Muscle of leg (tissue), 11 donors: Measurements from ENCODE around the gene PIK3R6. TPM values are rescaled to one million over a fixed set of nuclear protein-coding genes. Genes with fewer than 3 reads are reported as not detected.

ENCODE experiments used
- DNase-seq: peaks from one replicate; pipeline ENCODE4 v3.0.0; 2013
- H3K27ac ChIP-seq: one replicate; pipeline ENCODE4 v1.5.1; 2013; ENCODE audit warnings: mild to moderate bottlenecking, low read length, control low read depth
- H3K27me3 ChIP-seq: one replicate; pipeline ENCODE4 v1.6.1; 2013; ENCODE audit warnings: low read length; ENCODE audit not compliant: control insufficient read depth, insufficient read depth
- H3K36me3 ChIP-seq: one replicate; pipeline ENCODE4 v1.6.1; 2013; ENCODE audit warnings: low read length; ENCODE audit not compliant: control insufficient read depth, insufficient read depth
- H3K4me1 ChIP-seq: one replicate; pipeline ENCODE4 v1.6.1; 2013; ENCODE audit warnings: low read length; ENCODE audit not compliant: control insufficient read depth, insufficient read depth
- H3K4me3 ChIP-seq: one replicate; pipeline ENCODE4 v1.5.1; 2013; ENCODE audit warnings: low read length, control low read depth
- H3K9me3 ChIP-seq: replicated peaks from 2 replicates; pipeline ENCODE4 v1.6.1; 2013; ENCODE audit warnings: low read depth, low read length; ENCODE audit not compliant: control insufficient read depth
- WGBS: methylation state at CpG from one replicate; pipeline ENCODE4 v1.1.5; 2013; ENCODE audit warnings: missing lambda C conversion rate; ENCODE audit not compliant: insufficient coverage; 5-methylcytosine and 5-hydroxymethylcytosine counted together
- polyA plus RNA-seq, 8 donors: library from polyadenylated mRNA; unstranded; fragments of 120-200 nt; gene quantifications; one replicate each; pipeline versions ENCODE4 v1.2.1 to v1.2.3, GENCODE V29; 2013; ENCODE audit warnings: inconsistent platforms in 1 of 8, low replicate concordance in 1 of 8; ENCODE audit not compliant: insufficient read length in 8 of 8, insufficient read depth in 1 of 8
- total RNA-seq: library from RNA; stranded (reverse); fragments of 120-200 nt; gene quantifications from one replicate; pipeline ENCODE4 v1.2.4, GENCODE V29; 2013

Gene PIK3R6
- total and polyA plus RNA-seq, 9 donors, result 1.5 to 6.5 (median 4.9) TPM

GRCh38 chr17:8836821-8837562 lies 30.5 kb downstream of the PIK3R6 start:
- H3K27ac ChIP-seq, result no peak overlapping the region
- peaks cover 16% of the 10 kb centered on the region for H3K27me3 ChIP-seq
- no peaks in the 10 kb centered on the region for H3K36me3 ChIP-seq
- no peak for DNase-seq
- no peak overlapping the region for H3K4me3 ChIP-seq
- 70% methylated on average over 11 of the region's 15 CpGs for WGBS
- no peaks in the 10 kb centered on the region for H3K9me3 ChIP-seq
- no peaks in the 10 kb centered on the region for H3K4me1 ChIP-seq

- no peak overlapping the region for H3K27ac ChIP-seq
- no peaks in the 10 kb centered on the region for H3K4me1 ChIP-seq
- H3K36me3 ChIP-seq, result no peaks in the 10 kb centered on the region
- peaks cover 16% of the 10 kb centered on the region for H3K27me3 ChIP-seq
- DNase-seq, result no peak
- 93% methylated on average over 3 of the region's 6 CpGs for WGBS
- H3K9me3 ChIP-seq, result no peaks in the 10 kb centered on the region
- H3K4me3 ChIP-seq, result no peak overlapping the region
Measured at GRCh38 chr17:8835631-8836364, 31.7 kb downstream of the PIK3R6 start.

- Histone ChIP-seq H3K36me3 (no peaks in the 10 kb centered on the region), H3K4me1 (no peaks in the 10 kb centered on the region), H3K9me3 (no peaks in the 10 kb centered on the region), H3K27me3 (peaks cover 16% of the 10 kb centered on the region), H3K27ac (no peak overlapping the region), H3K4me3 (no peak overlapping the region)
- no peak for DNase-seq
- 85% methylated on average over 14 of the region's 14 CpGs for WGBS
Measured at GRCh38 chr17:8835106-8835505, 32.4 kb downstream of the PIK3R6 start.

DNA sequence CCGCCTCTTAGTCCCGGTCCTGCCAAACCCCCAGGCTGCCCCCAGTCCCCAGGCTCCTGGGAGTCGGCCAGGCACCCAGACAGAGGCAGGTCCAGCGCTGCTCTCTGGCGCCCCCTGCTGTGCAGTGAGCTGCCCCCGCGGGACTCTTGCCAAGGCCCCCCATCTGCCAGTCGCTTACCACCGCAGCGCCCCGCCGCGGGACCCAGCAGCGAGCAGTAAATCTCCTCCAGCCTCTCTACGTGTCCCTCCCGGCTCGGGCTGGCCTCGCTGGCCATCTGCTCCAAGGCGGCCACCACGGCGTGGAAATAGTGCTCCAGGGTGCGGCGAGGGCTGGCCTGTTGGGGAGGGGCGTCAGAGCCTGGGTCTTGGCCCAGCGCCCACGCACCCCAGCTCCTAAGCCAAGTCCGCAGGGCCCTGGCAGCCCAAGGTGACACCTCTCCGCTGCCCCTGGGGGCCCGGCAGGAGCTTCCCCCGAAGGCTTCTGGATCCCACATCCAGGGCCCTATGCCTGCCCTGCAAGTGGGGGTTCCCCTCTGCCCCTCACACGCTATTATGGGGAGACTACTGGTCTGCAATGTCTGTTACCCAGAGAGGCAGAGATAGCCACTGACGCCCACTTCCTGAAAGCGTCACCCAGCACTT lies 34.6 kb downstream of the PIK3R6 start:
- H3K27me3 ChIP-seq, result peaks cover 15% of the 10 kb centered on the region
- no peaks in the 10 kb centered on the region for H3K4me1 ChIP-seq
- WGBS, result 23% methylated on average over 26 of the region's 33 CpGs
- no peaks in the 10 kb centered on the region for H3K36me3 ChIP-seq
- H3K27ac ChIP-seq, result no peak overlapping the region
- H3K9me3 ChIP-seq, result no peaks in the 10 kb centered on the region
- DNase-seq, result no peak
- H3K4me3 ChIP-seq, result no peak overlapping the region

DNA sequence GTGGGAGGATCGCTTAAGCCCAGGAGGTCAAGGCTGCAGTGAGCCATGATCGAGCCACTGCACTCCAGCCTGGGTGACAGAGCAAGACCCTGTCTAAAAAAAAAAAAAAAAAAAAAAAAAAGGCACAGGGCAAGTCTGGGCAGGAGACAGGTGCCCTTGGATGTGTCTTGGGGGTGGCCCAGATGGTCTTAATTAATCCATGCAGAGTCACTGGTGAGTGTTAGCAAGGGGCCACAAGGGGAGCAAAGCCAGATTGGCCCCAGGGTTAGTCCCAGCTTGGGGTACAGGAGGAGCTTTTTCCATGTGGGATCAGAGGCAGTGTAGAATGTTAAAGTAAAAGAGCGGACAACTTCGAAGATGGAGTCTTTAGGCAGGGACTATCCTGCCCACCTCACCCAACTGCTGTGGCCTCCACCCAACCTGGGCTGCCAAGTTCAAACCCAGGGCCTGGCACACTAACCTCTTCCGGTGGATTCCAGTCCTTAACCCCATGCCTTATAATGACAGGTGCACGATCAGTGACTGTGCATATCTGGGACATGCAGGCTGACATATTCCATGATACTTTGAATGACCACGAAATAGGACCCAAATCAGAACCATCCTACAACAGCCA lies 36.1 kb downstream of the PIK3R6 start:
- Histone ChIP-seq H3K27me3 (peaks cover 11% of the 10 kb centered on the region), H3K36me3 (no peaks in the 10 kb centered on the region)

GRCh38 chr17:8830141-8830540 lies 37.3 kb downstream of the PIK3R6 start:
- DNase-seq, result no peak
- H3K27me3 ChIP-seq, result peaks cover 8% of the 10 kb centered on the region
- no peaks in the 10 kb centered on the region for H3K4me1 ChIP-seq
- no peak overlapping the region for H3K27ac ChIP-seq
- WGBS, result 68% methylated on average over 10 of the region's 10 CpGs
- no peaks in the 10 kb centered on the region for H3K36me3 ChIP-seq
- H3K9me3 ChIP-seq, result no peaks in the 10 kb centered on the region
- H3K4me3 ChIP-seq, result no peak overlapping the region

More for the DNA sequence above, 36.1 kb downstream of the PIK3R6 start:
- no peak overlapping the region for H3K27ac ChIP-seq
- no peaks in the 10 kb centered on the region for H3K4me1 ChIP-seq
- no peak for DNase-seq
- no peaks in the 10 kb centered on the region for H3K9me3 ChIP-seq
- no peak overlapping the region for H3K4me3 ChIP-seq
- WGBS, result 80% methylated on average over 4 of the region's 7 CpGs

DNA sequence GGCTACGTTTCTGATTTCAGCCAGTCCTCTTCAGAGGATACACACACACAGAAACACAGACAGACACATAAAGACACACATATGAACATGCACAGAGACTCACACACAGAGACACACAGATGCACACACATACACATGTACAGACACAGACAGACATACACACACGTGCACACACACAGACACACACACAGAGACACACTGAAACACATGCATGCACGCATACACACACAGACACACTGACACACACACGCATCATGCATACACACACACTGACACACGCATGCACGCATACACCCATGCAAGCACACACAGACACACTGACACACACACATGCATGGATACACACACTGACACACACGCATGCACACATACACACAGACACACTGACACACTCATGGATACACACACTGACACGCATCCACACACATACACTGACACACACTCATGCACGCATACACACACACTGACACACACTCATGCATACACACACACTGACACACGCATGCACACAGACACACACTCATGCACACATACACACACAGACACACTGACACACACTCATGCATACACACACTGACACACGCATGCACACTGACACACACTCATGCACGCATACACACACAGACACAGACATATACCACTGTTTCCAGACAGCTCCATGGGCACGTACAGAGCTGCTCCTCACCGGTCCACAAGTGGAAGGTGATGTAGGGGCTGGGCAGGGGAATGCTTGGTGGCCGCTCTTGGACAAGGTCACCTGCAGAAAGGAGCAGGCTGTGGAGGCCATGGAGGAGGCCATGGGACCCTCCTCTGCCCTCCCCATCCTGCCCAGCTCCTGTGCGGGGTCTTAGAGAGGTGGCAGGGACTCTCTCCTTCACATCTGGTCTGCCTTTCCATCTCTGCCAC lies 38.2 kb downstream of the PIK3R6 start:
- DNase-seq, result no peak
- Histone ChIP-seq H3K4me1 (no peaks in the 10 kb centered on the region), H3K27ac (no peak overlapping the region), H3K4me3 (no peak overlapping the region), H3K9me3 (peaks cover 4% of the 10 kb centered on the region), H3K27me3 (peaks cover 8% of the 10 kb centered on the region), H3K36me3 (no peaks in the 10 kb centered on the region)
- WGBS, result 81% methylated on average over 8 of the region's 16 CpGs

- no peak overlapping the region for H3K4me3 ChIP-seq
- no peak overlapping the region for H3K27ac ChIP-seq
- no peaks in the 10 kb centered on the region for H3K4me1 ChIP-seq
- H3K36me3 ChIP-seq, result no peaks in the 10 kb centered on the region
- DNase-seq, result no peak
- H3K9me3 ChIP-seq, result peaks cover 5% of the 10 kb centered on the region
- 77% methylated on average over 18 of the region's 20 CpGs for WGBS
- peaks cover 8% of the 10 kb centered on the region for H3K27me3 ChIP-seq
Measured at GRCh38 chr17:8828517-8828875, 39.0 kb downstream of the PIK3R6 start.

- H3K4me1 ChIP-seq, result no peaks in the 10 kb centered on the region
- DNase-seq, result no peak
- no peaks in the 10 kb centered on the region for H3K36me3 ChIP-seq
- 58% methylated on average over 13 of the region's 19 CpGs for WGBS
- no peak overlapping the region for H3K4me3 ChIP-seq
- H3K27ac ChIP-seq, result no peak overlapping the region
- H3K27me3 ChIP-seq, result no peaks in the 10 kb centered on the region
- peaks cover 6% of the 10 kb centered on the region for H3K9me3 ChIP-seq
Measured at GRCh38 chr17:8826808-8827435, 40.6 kb downstream of the PIK3R6 start.
